K562 (cell line): Measurements from ENCODE around the gene PPP1R9A. TPM values are rescaled to one million over a fixed set of nuclear protein-coding genes. Genes with fewer than 3 reads are reported as not detected.

Experiments used
- ATAC-seq: fragments of 200-7000 bp; cut with Tn5 transposase; 3 replicates; pipeline ENCODE4 v1.9.1; 2020; ENCODE audit warnings: moderate library complexity
- BruUV-seq: library from RNA; stranded (reverse); fragments of 400-500 nt; replicated peaks from 2 replicates; lab custom pipeline; 2021; lab: Mats Ljungman, UMichigan
- CTCF ChIA-PET: fragments of 300-600 bp; formaldehyde crosslinking; extraction: SDS; loops from one replicate; lab custom pipeline; 2021; ENCODE audit warnings: low intra/inter-chr PET ratio; lab: Yijun Ruan, JAX
- POLR2A ChIA-PET: fragments of 300-600, 350-650 bp; sonication (Branson Sonifier 250); formaldehyde crosslinking; extraction: SDS; loops from one replicate; lab custom pipeline; 2021; ENCODE audit warnings: antibody characterized with exemption, inconsistent platforms; lab: Yijun Ruan, JAX
- DNase-seq, 4 experiments: peaks; one replicate each; pipeline versions ENCODE4 v3.0.0 to v3.0.0-alpha.2; 2011 to 2018; ENCODE audit warnings: low spot score in 3 of 4, mixed read lengths in 3 of 4; ENCODE audit errors: extremely low read depth in 1 of 4
- FAIRE-seq: peaks from 2 replicates; lab custom pipeline; 2011; peaks lifted over from hg19 to GRCh38; lab: Jason Lieb, UNC
- H2AFZ ChIP-seq: 2 replicates; pipeline ENCODE4 v1.6.0; 2011; ENCODE audit warnings: low read depth, low read length, control low read depth, inconsistent platforms
- H3K27ac ChIP-seq: fragments of 200-600 bp; 3 replicates; pipeline ENCODE4 v1.8.0; 2011; ENCODE audit warnings: low read depth, mild to moderate bottlenecking, control low read depth, inconsistent platforms, low read length, moderate library complexity, mixed read lengths; ENCODE audit errors: extremely low read depth
- H3K27me3 ChIP-seq, 2 experiments: fragments of 300-600 bp in 1 of 2; 2 replicates in 1 of 2; 3 replicates in 1 of 2; pipeline versions ENCODE4 v1.6.0 to v1.8.0; 2011; ENCODE audit warnings: inconsistent platforms in 2 of 2, low read length in 2 of 2, mild to moderate bottlenecking in 1 of 2, mixed read lengths in 1 of 2, moderate library complexity in 1 of 2; ENCODE audit not compliant: control insufficient read depth in 2 of 2, insufficient read depth in 2 of 2
- H3K36me3 ChIP-seq: fragments of 300-600 bp; 3 replicates; pipeline ENCODE4 v1.8.0; 2011; ENCODE audit warnings: mild to moderate bottlenecking, low read length, inconsistent platforms; ENCODE audit not compliant: control insufficient read depth, insufficient read depth
- H3K4me1 ChIP-seq, 2 experiments: fragments of 200-600 bp in 1 of 2; replicated peaks in 1 of 2; 2 replicates in 1 of 2; 3 replicates in 1 of 2; pipeline versions ENCODE4 v1.5.1 to v1.8.0; 2011; ENCODE audit warnings: inconsistent platforms in 2 of 2, low read length in 2 of 2, mild to moderate bottlenecking in 1 of 2, mixed read lengths in 1 of 2, moderate library complexity in 1 of 2; ENCODE audit not compliant: control insufficient read depth in 2 of 2, insufficient read depth in 2 of 2
- H3K4me2 ChIP-seq: 2 replicates; pipeline ENCODE4 v1.6.1; 2011; ENCODE audit warnings: low read length, control low read depth, inconsistent platforms, mixed read lengths; ENCODE audit not compliant: insufficient read depth
- H3K4me3 ChIP-seq: fragments of 200-600 bp; sonication (generic), shearing (Covaris generic); 2 replicates; pipeline ENCODE4 v1.5.1; 2016; ENCODE audit warnings: control low read depth, inconsistent platforms
- H3K79me2 ChIP-seq: fragments of 200-600 bp; 3 replicates; pipeline ENCODE4 v1.8.0; 2011; ENCODE audit warnings: low read length, inconsistent platforms; ENCODE audit not compliant: control insufficient read depth, insufficient read depth
- H3K9ac ChIP-seq, 2 experiments: 2 replicates each; pipeline versions ENCODE4 v1.6.0 to v1.6.1; 2011; ENCODE audit warnings: low read depth in 2 of 2, low read length in 2 of 2, control low read depth in 1 of 2, inconsistent platforms in 1 of 2, mild to moderate bottlenecking in 1 of 2, mixed read lengths in 1 of 2; ENCODE audit not compliant: insufficient read depth in 1 of 2
- H3K9me1 ChIP-seq: one replicate; pipeline ENCODE4 v1.6.0; 2011; ENCODE audit warnings: inconsistent platforms, mild to moderate bottlenecking, low read length, moderate library complexity; ENCODE audit not compliant: control insufficient read depth, insufficient read depth
- H3K9me3 ChIP-seq: replicated peaks from 2 replicates; pipeline ENCODE4 v1.5.1; 2011; ENCODE audit warnings: low read depth, low read length, inconsistent platforms; ENCODE audit not compliant: control insufficient read depth, insufficient read depth
- H4K20me1 ChIP-seq: replicated peaks from 2 replicates; pipeline ENCODE4 v1.6.1; 2011; ENCODE audit warnings: low read length, inconsistent platforms, mixed read lengths; ENCODE audit not compliant: control insufficient read depth, insufficient read depth
- BMI1 ChIP-seq: fragments of 150-350 bp; IDR thresholded peaks from 2 replicates; pipeline ENCODE4 v1.6.1; 2014; ENCODE audit warnings: low read length
- CC2D1A ChIP-seq: fragments of 450-650 bp; IDR thresholded peaks from 2 replicates; pipeline ENCODE4 v1.6.1; 2017; ENCODE audit warnings: mild to moderate bottlenecking
- PHF21A ChIP-seq: fragments of 450-650 bp; IDR thresholded peaks from 2 replicates; pipeline ENCODE4 v1.6.1; 2017; ENCODE audit warnings: low read depth, borderline replicate concordance
- POLR3A ChIP-seq: IDR thresholded peaks from 2 replicates; pipeline ENCODE4 v1.6.1; 2011; ENCODE audit warnings: borderline replicate concordance, mild to moderate bottlenecking, moderate library complexity; ENCODE audit not compliant: insufficient read length, insufficient read depth; ENCODE audit errors: extremely low read depth
- RERE ChIP-seq: sonication (generic); formaldehyde crosslinking; IDR thresholded peaks from 2 replicates; pipeline ENCODE4 v1.8.0; 2023; ENCODE audit warnings: missing genetic modification reagents, mild to moderate bottlenecking, borderline replicate concordance
- RUNX1 ChIP-seq: sonication (generic); IDR thresholded peaks from 2 replicates; pipeline ENCODE4 v1.6.1; 2016; ENCODE audit warnings: antibody characterized with exemption, low read depth
- SMAD1 ChIP-seq: fragments of 150-350 bp; IDR thresholded peaks from 2 replicates; pipeline ENCODE4 v1.6.1; 2014; ENCODE audit warnings: low read length, low read depth; ENCODE audit not compliant: partially characterized antibody
- ZNF318 ChIP-seq, 2 experiments: fragments of 450-650 bp; IDR thresholded peaks; 2 replicates each; pipeline ENCODE4 v1.6.1; 2016; ENCODE audit warnings: mild to moderate bottlenecking in 2 of 2, borderline replicate concordance in 1 of 2, low read depth in 1 of 2, moderate library complexity in 1 of 2
- WGBS: fragments of 100-300 bp; shearing (Covaris generic); methylation state at CpG from one replicate; pipeline ENCODE4 v1.1.6; 2016; ENCODE audit warnings: low coverage, mixed read lengths; ENCODE audit not compliant: insufficient coverage; ENCODE audit errors: missing lambda C conversion rate; 5-methylcytosine and 5-hydroxymethylcytosine counted together
- in situ Hi-C: fragments of 300-500 bp; cut with MboI; formaldehyde crosslinking; loops from 4 replicates; pipeline ENCODE4 v1.15.0; 2018; ENCODE audit warnings: inconsistent platforms, mixed read lengths
- intact Hi-C: fragments of 100-400 bp; cut with micrococcal nuclease; formaldehyde crosslinking; loops from 2 replicates; pipeline ENCODE4 v1.14.2; 2022
- polyA plus RNA-seq, 8 experiments: library from polyadenylated mRNA; depleted of rRNA in 4 of 8; stranded (reverse) in 5 of 8; unstranded in 3 of 8; fragments of >200 nt; fragmentation: Nextera tagmentation in 2 of 8; fragmentation: Illumina TruSeq in 1 of 8; extraction: Ambion mirVana in 2 of 8; extraction: Trizol in 1 of 8; gene quantifications; 2 replicates each; pipeline versions ENCODE4 v1.2.1 to v1.2.3, GENCODE V29; 2011 to 2014; ENCODE audit warnings: inconsistent platforms in 1 of 8, missing spikeins in 1 of 8
- total RNA-seq, 7 experiments: library from RNA; depleted of rRNA in 6 of 7; stranded (reverse); fragments of >200 nt in 6 of 7; fragmentation: Illumina TruSeq in 2 of 7; extraction: Trizol in 2 of 7; gene quantifications; 2 replicates each; pipeline versions ENCODE4 v1.2.1 to v1.2.3, GENCODE V29; 2011 to 2021; ENCODE audit warnings: low replicate concordance in 1 of 7

PPP1R9A gene
- total and polyA plus RNA-seq, 9 of the 15 experiments (the other 6 are each of a cell fraction or from before 2014, with no cell fraction given), result 0.24 TPM; not detected in 8

- TF ChIP-seq RERE (CRISPR knock-in tag) (no peak), POLR3A (no peak), CC2D1A (no peak), PHF21A (no peak)
These were observed 24.5 kb upstream of the PPP1R9A start (continued) for GRCh38 chr7:94882891-94883290.

- Histone ChIP-seq H3K9me1 (no peaks in the 10 kb centered on the region), H2AFZ (no peak overlapping the region), H3K4me1 (no peaks in the 10 kb centered on the region), H3K9me3 (no peaks in the 10 kb centered on the region), H3K27me3 (no peaks in the 10 kb centered on the region; a peak in 1 of 5 replicates), H4K20me1 (no peaks in the 10 kb centered on the region), H3K36me3 (no peaks in the 10 kb centered on the region), H3K27ac (no peak overlapping the region), H3K9ac (no peak overlapping the region), H3K4me2 (no peak overlapping the region), H3K79me2 (no peaks in the 10 kb centered on the region), H3K4me3 (no peak overlapping the region)
- intact Hi-C loops, result no loop called here
- POLR2A ChIA-PET, result no interaction called here
- in situ Hi-C loops, result no loop called here
- no TSS peak for BruUV-seq
- no peak for ATAC-seq
- CTCF ChIA-PET, result no interaction called here
- WGBS, result 0% methylated on average over 1 of the region's 1 CpG
- DNase-seq, result no peak
- no peak for FAIRE-seq
- TF ChIP-seq BMI1, result no peak
- TF ChIP-seq RUNX1, result no peak
- TF ChIP-seq ZNF318 (IDR thresholded peaks at IDR 0.05; ENCODE audit: borderline replicate concordance in 1 of 2, low read depth in 1 of 2), result no peak
- no peak for TF ChIP-seq SMAD1
These were observed 23.8 kb upstream of the PPP1R9A start for GRCh38 chr7:94883616-94884015.
